H1 (cell line): ENCODE results near the gene ARHGAP32. TPM values are rescaled to one million over a fixed set of nuclear protein-coding genes. Genes with fewer than 3 reads are reported as not detected.

ENCODE experiments used
- CHD7 ChIP-seq: fragments of 300-600 bp; sonication (generic); IDR thresholded peaks from 2 replicates; pipeline ENCODE4 v1.7.1; 2012; ENCODE audit warnings: low read length, moderate library complexity, mild to moderate bottlenecking, inconsistent platforms; ENCODE audit not compliant: insufficient replicate concordance
- GTF2F1 ChIP-seq: IDR thresholded peaks from 2 replicates; pipeline ENCODE4 v1.6.1; 2012; ENCODE audit warnings: low read depth, low read length, improper control_type of control experiment, borderline replicate concordance
- PHF8 ChIP-seq: fragments of 200-600 bp; sonication (generic); conservative IDR thresholded peaks from 2 replicates; pipeline ENCODE4 v1.7.1; 2012; ENCODE audit warnings: low read depth, mild to moderate bottlenecking, inconsistent platforms, low read length, moderate library complexity
- POLR2AphosphoS5 ChIP-seq: IDR thresholded peaks from 2 replicates; pipeline ENCODE4 v1.6.1; 2011; ENCODE audit warnings: low read depth, low read length
- SP1 ChIP-seq: IDR thresholded peaks from 2 replicates; pipeline ENCODE4 v1.6.1; 2011; ENCODE audit warnings: low read depth, low read length
- polyA plus RNA-seq, 7 experiments: library from polyadenylated mRNA; depleted of rRNA in 3 of 7; stranded (reverse) in 5 of 7; unstranded in 2 of 7; fragments of >200 nt in 5 of 7; fragments of 200-250 nt in 2 of 7; gene quantifications; 1 replicate in 5 of 7; 2 replicates in 1 of 7; 4 replicates in 1 of 7; pipeline versions ENCODE4 v1.2.1 to v1.2.3, GENCODE V29; 2011 to 2013; ENCODE audit warnings: missing spikeins in 2 of 7, mixed read lengths in 2 of 7
- total RNA-seq: library from RNA; stranded (reverse); fragmentation: NEBNext Ultra II Directional; extraction: Animal tissue kit (Norgen Biotek cat#: 25700); gene quantifications from 2 replicates; pipeline ENCODE4 v1.2.1, GENCODE V29; 2021

Gene ARHGAP32
- total and polyA plus RNA-seq, 2 of the 8 experiments (the other 6 are each of a cell fraction or from before 2014, with no cell fraction given), result 13.7 to 30.0 TPM

DNA sequence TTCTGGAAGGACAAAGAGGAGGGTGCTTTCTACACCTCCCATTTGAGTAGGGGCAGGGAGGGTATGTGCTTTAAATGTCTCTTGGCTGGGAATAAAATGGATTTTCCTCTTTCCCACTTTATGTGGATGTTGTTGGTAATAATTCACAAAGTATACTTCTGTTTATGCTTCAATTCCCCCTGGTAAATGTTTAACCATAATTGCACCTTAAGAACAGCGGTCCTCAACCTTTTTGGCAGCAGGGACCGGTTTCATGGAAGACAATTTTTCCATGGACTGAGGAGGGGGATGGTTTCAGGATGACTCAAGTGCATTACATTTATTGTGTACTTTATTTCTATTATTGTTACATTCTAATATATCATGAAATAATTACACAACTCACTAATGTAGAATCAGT, 245.5 kb downstream of the ARHGAP32 start (continued):
- no peak for TF ChIP-seq POLR2AphosphoS5
- TF ChIP-seq PHF8, result no peak
- TF ChIP-seq SP1, result no peak
- TF ChIP-seq GTF2F1, result no peak
- no peak for TF ChIP-seq CHD7
